GM13977 (cell line): Measurements from ENCODE around the gene CALHM5.

Experiments
- DNase-seq: peaks from one replicate; pipeline ENCODE4 v3.0.0; 2012; ENCODE audit warnings: low spot score
- CTCF ChIP-seq: IDR thresholded peaks from 2 replicates; pipeline ENCODE4 v1.5.1; 2012; ENCODE audit warnings: mild to moderate bottlenecking, control low read depth; ENCODE audit not compliant: insufficient read depth; ENCODE audit errors: extremely low read depth, missing control alignments
- in situ Hi-C: fragments of 300-500 bp; cut with MboI; formaldehyde crosslinking; loops from one replicate; pipeline ENCODE4 v1.12.0; 2022; ENCODE audit warnings: low sequenced_read_pairs, low pct_unique_long_range_greater_than_20kb, mixed read lengths, inconsistent platforms; ENCODE audit not compliant: unreplicated experiment

CALHM5 gene

DNA sequence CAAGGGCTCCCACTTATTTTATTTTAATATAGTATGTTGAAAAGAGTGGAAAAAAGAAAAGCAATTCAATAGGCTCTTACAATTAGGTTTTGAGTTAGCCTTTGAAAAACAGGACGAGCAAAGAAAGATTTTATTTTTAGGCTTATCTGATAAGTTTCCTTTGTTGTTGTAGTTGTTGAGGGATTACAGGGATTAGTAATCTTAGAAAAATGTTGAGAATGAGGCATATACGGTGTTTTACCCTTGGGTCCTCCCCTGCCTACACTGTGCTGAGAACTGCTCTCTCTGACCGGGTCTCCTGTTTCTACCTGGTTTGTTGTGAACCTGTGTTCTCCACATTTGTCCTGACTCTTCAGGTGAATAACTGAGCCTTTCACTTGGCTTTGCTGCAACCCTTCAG, 17.3 kb downstream of the CALHM5 start:
- TF ChIP-seq CTCF, result no peak
- DNase-seq, result no peak
- in situ Hi-C loops, result no loop called here

DNA sequence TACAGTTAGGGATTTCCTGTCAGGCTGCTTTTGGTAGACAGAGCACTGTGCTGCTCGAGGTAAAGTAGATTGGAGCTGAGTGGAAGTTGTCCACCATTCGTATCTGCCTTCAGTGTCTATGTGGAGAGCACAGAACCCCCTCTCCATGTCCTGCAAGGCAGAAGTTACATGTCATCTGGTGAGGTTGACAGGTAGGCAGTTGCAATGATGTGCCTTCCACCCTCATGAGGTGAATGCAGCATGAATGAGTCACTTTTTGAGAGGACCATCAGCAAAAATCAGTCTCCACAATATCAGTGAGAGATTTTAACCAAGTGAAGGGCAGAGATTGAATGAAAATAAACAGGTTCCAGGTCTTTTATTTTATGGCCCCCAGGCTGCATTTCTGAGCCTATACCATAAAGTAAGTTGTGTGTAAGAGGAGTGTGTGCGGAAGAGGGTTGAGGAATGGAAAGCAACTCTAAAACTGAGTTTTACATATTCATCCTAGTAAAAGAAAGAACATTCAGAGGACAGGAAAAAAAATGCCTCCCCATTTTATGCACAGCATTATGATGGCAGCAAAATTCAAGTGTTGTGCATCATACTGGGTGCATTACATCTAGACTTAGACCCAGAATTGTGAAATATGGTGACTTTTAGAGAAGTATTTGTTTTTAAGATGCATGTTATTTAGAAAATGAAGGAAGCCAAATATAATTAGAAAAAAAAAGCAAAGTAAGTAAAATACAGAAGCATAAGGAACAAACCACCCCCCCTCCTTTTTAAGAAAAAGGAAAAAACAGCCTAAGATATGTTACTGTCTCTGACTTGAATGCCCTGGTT, 18.2 kb downstream of the CALHM5 start:
- in situ Hi-C loops, result loop anchor here (10.0 kb wide), 1 partner anchor 245 kb away; no protein-coding TSS in a partner anchor
- DNase-seq, result no peak
- TF ChIP-seq CTCF, result no peak

GRCh38 chr6:116530436-116530835, 19.0 kb downstream of the CALHM5 start:
- no peak for DNase-seq
- in situ Hi-C loops, result loop anchor here (10.0 kb wide), 1 partner anchor 246 kb away; no protein-coding TSS in a partner anchor

GRCh38 chr6:116531675-116532570, 20.5 kb downstream of the CALHM5 start:
- peak; percentile 71 for TF ChIP-seq CTCF
- peak; percentile 63 for DNase-seq
- in situ Hi-C loops, result loop anchor here (10.0 kb wide), 1 partner anchor 247 kb away; no protein-coding TSS in a partner anchor

More at GRCh38 chr6:116530436-116530835, 19.0 kb downstream of the CALHM5 start:
- TF ChIP-seq CTCF, result no peak

DNA sequence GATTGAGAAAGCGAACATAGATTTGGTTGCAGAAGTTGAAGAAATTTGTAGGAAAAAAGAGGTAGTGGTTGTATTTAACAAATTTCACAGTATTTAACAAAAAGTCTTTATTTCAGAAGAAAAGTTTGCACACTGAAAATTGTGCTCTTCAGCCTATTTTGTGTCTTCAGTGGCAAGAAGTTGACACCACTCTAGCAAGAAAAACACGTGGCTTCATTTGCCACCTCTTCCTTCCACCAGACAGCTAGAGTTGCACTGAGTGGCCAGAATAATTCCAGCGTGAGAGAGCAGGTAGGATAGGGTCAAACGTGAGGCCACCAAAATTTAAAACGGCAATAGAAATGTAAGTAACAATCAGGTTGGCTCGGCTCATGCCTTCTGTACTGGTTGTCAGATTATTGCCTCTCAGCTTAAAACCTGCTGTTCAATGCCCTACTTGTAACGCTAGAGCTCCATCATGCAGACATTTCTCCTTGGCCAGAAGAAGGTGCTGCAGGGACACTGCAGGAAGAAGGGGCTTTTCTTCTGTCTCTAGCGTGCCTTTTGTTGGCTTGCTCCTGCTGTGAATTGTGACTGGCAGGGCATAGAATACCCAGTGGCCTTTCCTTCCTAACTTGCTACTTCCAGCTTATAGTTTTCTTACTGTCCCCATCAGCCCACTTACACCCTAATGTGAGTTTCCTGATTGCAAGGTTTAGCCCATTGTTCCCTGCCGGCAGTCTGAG, 22.0 kb downstream of the CALHM5 start:
- in situ Hi-C loops, result loop anchor here (10.0 kb wide), 1 partner anchor 249 kb away; no protein-coding TSS in a partner anchor
- TF ChIP-seq CTCF, result no peak
- DNase-seq, result no peak

GRCh38 chr6:116535109-116535508, 23.7 kb downstream of the CALHM5 start:
- in situ Hi-C loops, result loop anchor here (10.0 kb wide), 1 partner anchor 250 kb away; no protein-coding TSS in a partner anchor
- TF ChIP-seq CTCF, result no peak

More at GRCh38 chr6:116535109-116535508, 23.7 kb downstream of the CALHM5 start:
- DNase-seq, result no peak
